Activated T-helper 2 cell treated with anti-CD3 and anti-CD28 coated beads, Interferon-gamma antibody, Interleukin-2, Interleukin-4, amounts not matched to agents 10 μg/mL and 5 μg/mL and 100 μg/mL, durations not matched to agents 14 hours and 24 hours and 36 hours (primary cell): Measurements from ENCODE around the gene LIN9. TPM values are rescaled to one million over a fixed set of nuclear protein-coding genes. Genes with fewer than 3 reads are reported as not detected.
"Not testable (repeated sequence)": the region's sequence is repeated elsewhere in the genome, so short reads cannot be mapped to it uniquely, and the experiment has no call there.

ENCODE experiments used
- DNase-seq: peaks from one replicate; pipeline ENCODE4 v3.0.0; 2021; ENCODE audit warnings: low spot score
- H3K27ac Mint-ChIP-seq: one replicate; pipeline ENCODE4 v1.8.0; 2021; ENCODE audit warnings: mixed read lengths
- H3K27me3 Mint-ChIP-seq: one replicate; pipeline ENCODE4 v1.8.0; 2021; ENCODE audit warnings: low read depth, mixed read lengths
- H3K36me3 Mint-ChIP-seq: one replicate; pipeline ENCODE4 v1.8.0; 2021; ENCODE audit warnings: low read depth, mixed read lengths
- H3K4me1 Mint-ChIP-seq: one replicate; pipeline ENCODE4 v1.8.0; 2021; ENCODE audit warnings: low read depth, mixed read lengths
- H3K4me3 Mint-ChIP-seq: one replicate; pipeline ENCODE4 v1.8.0; 2021; ENCODE audit warnings: low read depth, mild to moderate bottlenecking, moderate library complexity, mixed read lengths
- H3K9me3 Mint-ChIP-seq: one replicate; pipeline ENCODE4 v1.8.0; 2021; ENCODE audit warnings: mixed read lengths
- intact Hi-C: fragments of 100-400 bp; cut with micrococcal nuclease; formaldehyde crosslinking; loops from one replicate; pipeline ENCODE4 v1.15.1; 2023
- total RNA-seq: library from RNA; stranded (reverse); gene quantifications from 2 replicates; pipeline ENCODE4 v1.2.3, GENCODE V29; 2022

The LIN9 gene
- total RNA-seq, 1 donor from 2014 or later = 12.7 TPM

GRCh38 chr1:226281058-226281457, 27.9 kb downstream of the LIN9 start:
- H3K27me3 Mint-ChIP-seq = no peaks in the 10 kb centered on the region
- intact Hi-C loops = no loop called here
- H3K9me3 Mint-ChIP-seq = no peaks in the 10 kb centered on the region
- H3K4me1 Mint-ChIP-seq = no peaks in the 10 kb centered on the region
- peak overlapping the region; percentile 5 for H3K27ac Mint-ChIP-seq
- no peak for DNase-seq
- peaks cover 24% of the 10 kb centered on the region for H3K36me3 Mint-ChIP-seq
- no peak overlapping the region for H3K4me3 Mint-ChIP-seq

GRCh38 chr1:226279498-226279897, 29.5 kb downstream of the LIN9 start:
- intact Hi-C loops = no loop called here

GRCh38 chr1:226277897-226278296, 31.1 kb downstream of the LIN9 start:
- DNase-seq = no peak
- intact Hi-C loops = no loop called here
- Mint-ChIP-seq H3K27ac (no peak overlapping the region), H3K36me3 (peaks cover 23% of the 10 kb centered on the region), H3K27me3 (no peaks in the 10 kb centered on the region), H3K9me3 (no peaks in the 10 kb centered on the region), H3K4me1 (no peaks in the 10 kb centered on the region), H3K4me3 (no peak overlapping the region)

More at GRCh38 chr1:226279498-226279897, 29.5 kb downstream of the LIN9 start:
- Mint-ChIP-seq H3K27ac (no peak overlapping the region), H3K4me3 (no peak overlapping the region), H3K36me3 (peaks cover 24% of the 10 kb centered on the region), H3K9me3 (no peaks in the 10 kb centered on the region), H3K4me1 (no peaks in the 10 kb centered on the region), H3K27me3 (no peaks in the 10 kb centered on the region)
- DNase-seq = no peak

GRCh38 chr1:226276987-226277386, 32.0 kb downstream of the LIN9 start:
- no peak overlapping the region for H3K27ac Mint-ChIP-seq
- intact Hi-C loops = no loop called here
- no peak for DNase-seq

GRCh38 chr1:226276077-226276682, 32.8 kb downstream of the LIN9 start:
- Mint-ChIP-seq H3K36me3 (peaks cover 20% of the 10 kb centered on the region), H3K4me3 (no peak overlapping the region), H3K27ac (no peak overlapping the region), H3K27me3 (no peaks in the 10 kb centered on the region), H3K9me3 (no peaks in the 10 kb centered on the region), H3K4me1 (no peaks in the 10 kb centered on the region)
- DNase-seq = no peak
- intact Hi-C loops = no loop called here

More at GRCh38 chr1:226276987-226277386, 32.0 kb downstream of the LIN9 start:
- no peaks in the 10 kb centered on the region for H3K9me3 Mint-ChIP-seq
- H3K27me3 Mint-ChIP-seq = no peaks in the 10 kb centered on the region
- H3K4me1 Mint-ChIP-seq = no peaks in the 10 kb centered on the region
- peaks cover 23% of the 10 kb centered on the region for H3K36me3 Mint-ChIP-seq
- H3K4me3 Mint-ChIP-seq = no peak overlapping the region

GRCh38 chr1:226274138-226274537, 34.8 kb downstream of the LIN9 start:
- no peak overlapping the region for H3K4me3 Mint-ChIP-seq
- H3K9me3 Mint-ChIP-seq = no peaks in the 10 kb centered on the region
- DNase-seq = no peak
- H3K27ac Mint-ChIP-seq = no peak overlapping the region
- H3K36me3 Mint-ChIP-seq = peaks cover 16% of the 10 kb centered on the region
- H3K4me1 Mint-ChIP-seq = peaks cover 2% of the 10 kb centered on the region
- no peaks in the 10 kb centered on the region for H3K27me3 Mint-ChIP-seq
- intact Hi-C loops = no loop called here

GRCh38 chr1:226272233-226272902, 36.6 kb downstream of the LIN9 start:
- intact Hi-C loops, H3K27me3 Mint-ChIP-seq, H3K27ac Mint-ChIP-seq: not testable (repeated sequence)

GRCh38 chr1:226268421-226269124, 40.4 kb downstream of the LIN9 start:
- Mint-ChIP-seq H3K4me1 (peaks cover 2% of the 10 kb centered on the region), H3K36me3 (peaks cover 8% of the 10 kb centered on the region), H3K4me3 (no peak overlapping the region), H3K9me3 (no peaks in the 10 kb centered on the region), H3K27me3 (no peaks in the 10 kb centered on the region), H3K27ac (no peak overlapping the region)
- intact Hi-C loops = no loop called here
- no peak for DNase-seq

More at GRCh38 chr1:226272233-226272902, 36.6 kb downstream of the LIN9 start:
- H3K36me3 Mint-ChIP-seq = peaks cover 16% of the 10 kb centered on the region
- H3K9me3 Mint-ChIP-seq, H3K4me3 Mint-ChIP-seq, DNase-seq, H3K4me1 Mint-ChIP-seq: not testable (repeated sequence)

- intact Hi-C loops = no loop called here
- DNase-seq = no peak
- no peak overlapping the region for H3K27ac Mint-ChIP-seq
- no peaks in the 10 kb centered on the region for H3K4me1 Mint-ChIP-seq
- H3K9me3 Mint-ChIP-seq = peaks cover 27% of the 10 kb centered on the region
- no peak overlapping the region for H3K4me3 Mint-ChIP-seq
- H3K27me3 Mint-ChIP-seq = no peaks in the 10 kb centered on the region
- H3K36me3 Mint-ChIP-seq = peaks cover 60% of the 10 kb centered on the region
These were observed 47.1 kb downstream of the LIN9 start for GRCh38 chr1:226261818-226262217.

GRCh38 chr1:226255380-226255779, 53.6 kb downstream of the LIN9 start:
- no peak for DNase-seq
- peaks cover 14% of the 10 kb centered on the region for H3K9me3 Mint-ChIP-seq
- no peak overlapping the region for H3K27ac Mint-ChIP-seq
- no peaks in the 10 kb centered on the region for H3K4me1 Mint-ChIP-seq
- peaks cover 28% of the 10 kb centered on the region for H3K36me3 Mint-ChIP-seq
- H3K4me3 Mint-ChIP-seq = no peak overlapping the region
- intact Hi-C loops = no loop called here
- H3K27me3 Mint-ChIP-seq = no peaks in the 10 kb centered on the region

- H3K4me1 Mint-ChIP-seq = no peaks in the 10 kb centered on the region
- no peaks in the 10 kb centered on the region for H3K9me3 Mint-ChIP-seq
These were observed 55.0 kb downstream of the LIN9 start for GRCh38 chr1:226253933-226254332.

GRCh38 chr1:226252841-226253240, 56.1 kb downstream of the LIN9 start:
- H3K9me3 Mint-ChIP-seq, H3K4me3 Mint-ChIP-seq, H3K27ac Mint-ChIP-seq, H3K27me3 Mint-ChIP-seq, H3K4me1 Mint-ChIP-seq, intact Hi-C loops, DNase-seq: not testable (repeated sequence)
- H3K36me3 Mint-ChIP-seq = peaks cover 20% of the 10 kb centered on the region

More at GRCh38 chr1:226253933-226254332, 55.0 kb downstream of the LIN9 start:
- Mint-ChIP-seq H3K4me3 (no peak overlapping the region), H3K27me3 (no peaks in the 10 kb centered on the region), H3K36me3 (peaks cover 19% of the 10 kb centered on the region), H3K27ac (no peak overlapping the region)
- intact Hi-C loops = no loop called here
- no peak for DNase-seq

GRCh38 chr1:226250511-226250910, 58.5 kb downstream of the LIN9 start:
- H3K27ac Mint-ChIP-seq = no peak overlapping the region

More at GRCh38 chr1:226250511-226250910, 58.5 kb downstream of the LIN9 start:
- no peak for DNase-seq
- no peaks in the 10 kb centered on the region for H3K27me3 Mint-ChIP-seq
- no peak overlapping the region for H3K4me3 Mint-ChIP-seq
- no peaks in the 10 kb centered on the region for H3K4me1 Mint-ChIP-seq
- no peaks in the 10 kb centered on the region for H3K9me3 Mint-ChIP-seq
- peaks cover 18% of the 10 kb centered on the region for H3K36me3 Mint-ChIP-seq
- intact Hi-C loops = no loop called here
